BLaER1 treated with 17β-estradiol and CSF1 and Interleukin-3, amounts not matched to agents 10 nM and 100 nM (cell line): Measurements from ENCODE around the gene KCNH3.
A peak's percentile ranks its signal among the peaks of the same experiment; 100 is the strongest.

Experiments used
- H3K27ac ChIP-seq, 11 experiments: shearing (Covaris generic); formaldehyde crosslinking; 2 replicates each; pipeline ENCODE4 v1.8.1; 2022
- H3K27me3 ChIP-seq, 11 experiments: shearing (Covaris generic); formaldehyde crosslinking; 2 replicates each; pipeline ENCODE4 v1.8.1; 2022
- H3K36me3 ChIP-seq, 11 experiments: shearing (Covaris generic); formaldehyde crosslinking; 2 replicates each; pipeline ENCODE4 v1.8.1; 2022
- H3K4me1 ChIP-seq, 10 experiments: shearing (Covaris generic); formaldehyde crosslinking; 2 replicates each; pipeline ENCODE4 v1.8.1; 2022
- H3K4me2 ChIP-seq, 11 experiments: shearing (Covaris generic); formaldehyde crosslinking; 2 replicates each; pipeline ENCODE4 v1.8.1; 2022
- H3K4me3 ChIP-seq, 10 experiments: shearing (Covaris generic); formaldehyde crosslinking; 2 replicates each; pipeline ENCODE4 v1.8.1; 2022
- H3K9ac ChIP-seq, 11 experiments: shearing (Covaris generic); formaldehyde crosslinking; 2 replicates each; pipeline ENCODE4 v1.8.1; 2022
- H3K9me3 ChIP-seq, 11 experiments: shearing (Covaris generic); formaldehyde crosslinking; replicated peaks in 1 of 11; 2 replicates each; pipeline ENCODE4 v1.8.1; 2022
- H4K20me1 ChIP-seq, 11 experiments: shearing (Covaris generic); formaldehyde crosslinking; 2 replicates each; pipeline ENCODE4 v1.8.1; 2022
- Cebpa-rat ChIP-seq, 11 experiments: shearing (Covaris generic); IDR thresholded peaks; 2 replicates each; pipeline ENCODE4 v1.8.1; 2022

The KCNH3 gene

DNA sequence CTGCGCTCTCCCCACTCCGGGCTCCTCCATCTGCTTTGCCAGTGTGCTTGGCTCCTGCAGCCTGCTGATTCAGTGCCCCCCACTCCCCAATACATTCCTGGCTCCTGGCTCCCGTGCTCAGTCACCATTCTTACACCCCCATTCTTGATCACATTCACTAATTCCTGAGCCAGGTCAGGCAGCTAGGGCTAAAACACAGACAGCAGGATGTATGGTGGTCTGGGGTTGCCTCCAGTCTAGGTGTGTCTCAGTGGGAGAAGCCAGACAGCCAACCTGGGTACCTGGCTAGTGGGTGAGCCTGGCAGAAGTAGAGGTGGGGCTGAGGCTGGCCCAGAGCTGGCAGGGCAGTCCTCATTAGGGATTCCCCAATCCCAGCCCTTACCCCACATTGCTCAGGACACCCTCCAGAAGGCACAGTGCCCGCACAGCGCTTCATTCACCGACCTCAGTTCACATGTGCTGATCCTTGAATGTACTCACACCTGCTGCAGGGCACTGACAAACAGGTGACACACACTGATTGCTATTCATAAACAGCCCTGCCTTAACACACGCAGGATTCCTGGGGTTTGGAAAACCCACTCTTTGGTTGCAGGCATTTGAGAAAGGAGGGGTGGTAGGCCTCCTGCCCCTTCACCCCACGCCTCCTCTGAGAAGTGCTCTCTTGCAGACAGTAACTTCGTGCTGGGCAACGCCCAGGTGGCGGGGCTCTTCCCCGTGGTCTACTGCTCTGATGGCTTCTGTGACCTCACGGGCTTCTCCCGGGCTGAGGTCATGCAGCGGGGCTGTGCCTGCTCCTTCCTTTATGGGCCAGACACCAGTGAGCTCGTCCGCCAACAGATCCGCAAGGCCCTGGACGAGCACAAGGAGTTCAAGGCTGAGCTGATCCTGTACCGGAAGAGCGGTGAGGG is 1.7 kb downstream of the KCNH3 start:
- Histone ChIP-seq H3K27me3 (peaks cover 57 to 80% (median 67%) of the 10 kb centered on the region in 11 experiments), H4K20me1 (peaks cover 0 to 55% (median 38%) of the 10 kb centered on the region in 11 experiments; a peak in 18 of 22 replicates), H3K9ac (no peak overlapping the region), H3K9me3 (no peaks in the 10 kb centered on the region), H3K4me3 (0 out of 20 replicates have a peak overlapping the region, but pooled peaks of 2 of the 10 experiments have one; percentile 2 to 60), H3K27ac (no peak overlapping the region), H3K4me2 (peak overlapping the region in 9 of 11 experiments; percentile 13 to 100 (median 94); a peak in 12 of 22 replicates), H3K4me1 (peaks cover 24 to 53% (median 44%) of the 10 kb centered on the region in 10 experiments; a peak in 19 of 20 replicates), H3K36me3 (no peaks in the 10 kb centered on the region)
- no peak for TF ChIP-seq Cebpa-rat (IDR thresholded peaks at IDR 0.05)

DNA sequence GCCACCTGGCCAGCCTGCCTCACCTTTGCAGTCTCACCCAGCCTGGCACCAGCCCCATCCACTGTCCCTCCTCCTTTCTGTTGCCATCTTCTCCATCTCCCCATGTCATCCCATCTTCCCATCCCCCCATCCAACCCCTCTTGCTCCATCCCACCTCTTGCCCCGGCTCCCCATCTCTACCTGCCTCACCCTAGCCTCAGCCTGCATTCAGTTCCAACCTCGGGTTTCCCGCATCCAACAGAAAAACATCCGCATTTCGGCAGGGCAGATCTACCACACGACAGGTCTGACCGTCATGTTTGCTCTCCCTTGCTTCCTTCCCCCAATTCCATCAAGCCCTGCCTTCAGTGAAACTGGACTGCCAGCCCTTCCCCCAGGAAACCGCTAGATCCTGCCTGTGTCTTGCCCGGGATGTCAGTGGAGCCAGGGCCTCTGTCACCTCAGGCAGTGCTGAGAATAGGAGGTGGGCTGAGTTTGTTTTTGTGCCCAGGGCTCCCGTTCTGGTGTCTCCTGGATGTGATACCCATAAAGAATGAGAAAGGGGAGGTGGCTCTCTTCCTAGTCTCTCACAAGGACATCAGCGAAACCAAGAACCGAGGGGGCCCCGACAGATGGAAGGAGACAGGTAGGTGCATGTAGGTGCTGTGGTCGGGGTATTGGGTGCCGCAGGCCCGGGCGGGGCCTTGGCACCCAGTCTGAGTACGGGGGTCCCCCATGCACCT is 2.5 kb downstream of the KCNH3 start:
- no peak overlapping the region for H3K9ac ChIP-seq
- H3K4me3 ChIP-seq, result no peak overlapping the region
- H3K36me3 ChIP-seq, result no peaks in the 10 kb centered on the region
- H4K20me1 ChIP-seq, result peaks cover 0 to 47% (median 34%) of the 10 kb centered on the region in 11 experiments; a peak in 18 of 22 replicates
- H3K9me3 ChIP-seq, result no peaks in the 10 kb centered on the region
- H3K4me2 ChIP-seq, result no peak overlapping the region
- H3K27ac ChIP-seq, result no peak overlapping the region
- TF ChIP-seq Cebpa-rat (IDR thresholded peaks at IDR 0.05), result no peak
- H3K27me3 ChIP-seq, result peaks cover 49 to 72% (median 59%) of the 10 kb centered on the region in 11 experiments
- H3K4me1 ChIP-seq, result peaks cover 24 to 46% (median 39%) of the 10 kb centered on the region in 10 experiments; a peak in 19 of 20 replicates

DNA sequence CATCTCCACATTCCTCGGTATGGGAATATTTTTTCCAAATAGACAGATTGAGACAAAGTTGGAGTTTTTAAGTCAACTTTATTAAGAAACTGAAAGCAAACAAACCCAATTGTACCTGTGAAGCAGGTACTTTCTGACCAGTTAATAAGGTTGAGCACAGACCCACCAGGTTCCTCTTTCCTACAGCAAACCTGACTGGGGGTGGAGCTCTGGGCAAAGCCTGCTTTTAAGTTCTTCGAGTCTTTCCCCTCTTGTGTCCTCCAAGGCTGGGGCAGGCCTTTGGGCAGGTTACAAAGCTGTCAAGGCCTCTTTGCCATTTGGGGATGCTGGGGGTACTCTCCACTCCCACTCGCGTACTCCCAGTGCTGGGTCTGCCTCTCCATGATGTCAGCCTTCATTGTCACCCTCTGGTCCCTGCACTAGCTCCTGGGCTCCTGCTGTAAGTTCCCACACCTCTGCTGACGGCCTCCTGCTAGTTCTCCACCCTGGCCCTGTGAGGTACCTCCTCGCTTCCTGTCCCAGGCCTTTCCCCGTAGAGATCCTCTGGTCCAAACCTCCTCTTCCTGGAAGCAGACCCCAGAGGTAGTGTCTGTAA is 3.2 kb downstream of the KCNH3 start:
- peaks cover 22 to 39% (median 32%) of the 10 kb centered on the region in 10 experiments; a peak in 19 of 20 replicates for H3K4me1 ChIP-seq
- H4K20me1 ChIP-seq, result peaks cover 0 to 40% (median 30%) of the 10 kb centered on the region in 11 experiments; a peak in 17 of 22 replicates

DNA sequence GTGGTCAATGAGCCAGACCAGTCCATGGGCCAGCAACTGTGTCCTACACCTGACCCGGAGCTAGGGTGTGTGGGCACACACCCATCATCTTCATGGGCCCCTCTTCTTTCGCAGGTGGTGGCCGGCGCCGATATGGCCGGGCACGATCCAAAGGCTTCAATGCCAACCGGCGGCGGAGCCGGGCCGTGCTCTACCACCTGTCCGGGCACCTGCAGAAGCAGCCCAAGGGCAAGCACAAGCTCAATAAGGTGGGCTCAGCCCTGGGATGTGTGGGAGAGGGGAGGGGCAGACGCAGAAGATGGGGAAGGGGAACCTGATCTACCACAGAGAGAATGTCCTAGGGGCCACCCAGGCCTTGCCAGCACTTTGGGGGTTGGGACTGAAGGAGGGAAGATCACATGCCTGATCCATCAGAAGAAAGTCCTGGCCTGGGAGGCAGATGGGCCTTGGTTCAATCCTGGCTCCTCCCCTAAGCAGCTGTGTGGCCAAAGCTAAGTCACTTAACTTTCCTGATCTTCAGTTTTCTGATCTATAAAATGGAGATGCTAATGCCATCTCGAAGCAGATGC is 3.8 kb downstream of the KCNH3 start:
- H3K9ac ChIP-seq, result no peak overlapping the region
- H3K27ac ChIP-seq, result no peak overlapping the region
- no peaks in the 10 kb centered on the region for H3K9me3 ChIP-seq
- no peak overlapping the region for H3K4me3 ChIP-seq
- H3K27me3 ChIP-seq, result peaks cover 42 to 72% (median 54%) of the 10 kb centered on the region in 11 experiments
- peaks cover 0 to 38% (median 23%) of the 10 kb centered on the region in 11 experiments; a peak in 17 of 22 replicates for H4K20me1 ChIP-seq
- TF ChIP-seq Cebpa-rat (IDR thresholded peaks at IDR 0.05), result no peak
- peak overlapping the region in 4 of 11 experiments; percentile 4 to 44 (median 24); a peak in 4 of 22 replicates for H3K4me2 ChIP-seq
- no peaks in the 10 kb centered on the region for H3K36me3 ChIP-seq
- peaks cover 16 to 33% (median 27%) of the 10 kb centered on the region in 10 experiments; a peak in 18 of 20 replicates for H3K4me1 ChIP-seq

More for the DNA sequence above, 3.2 kb downstream of the KCNH3 start:
- H3K4me3 ChIP-seq, result no peak overlapping the region
- no peaks in the 10 kb centered on the region for H3K9me3 ChIP-seq
- H3K36me3 ChIP-seq, result no peaks in the 10 kb centered on the region
- H3K27me3 ChIP-seq, result peaks cover 42 to 72% (median 54%) of the 10 kb centered on the region in 11 experiments
- no peak overlapping the region for H3K4me2 ChIP-seq
- no peak for TF ChIP-seq Cebpa-rat (IDR thresholded peaks at IDR 0.05)
- H3K27ac ChIP-seq, result no peak overlapping the region
- no peak overlapping the region for H3K9ac ChIP-seq

DNA sequence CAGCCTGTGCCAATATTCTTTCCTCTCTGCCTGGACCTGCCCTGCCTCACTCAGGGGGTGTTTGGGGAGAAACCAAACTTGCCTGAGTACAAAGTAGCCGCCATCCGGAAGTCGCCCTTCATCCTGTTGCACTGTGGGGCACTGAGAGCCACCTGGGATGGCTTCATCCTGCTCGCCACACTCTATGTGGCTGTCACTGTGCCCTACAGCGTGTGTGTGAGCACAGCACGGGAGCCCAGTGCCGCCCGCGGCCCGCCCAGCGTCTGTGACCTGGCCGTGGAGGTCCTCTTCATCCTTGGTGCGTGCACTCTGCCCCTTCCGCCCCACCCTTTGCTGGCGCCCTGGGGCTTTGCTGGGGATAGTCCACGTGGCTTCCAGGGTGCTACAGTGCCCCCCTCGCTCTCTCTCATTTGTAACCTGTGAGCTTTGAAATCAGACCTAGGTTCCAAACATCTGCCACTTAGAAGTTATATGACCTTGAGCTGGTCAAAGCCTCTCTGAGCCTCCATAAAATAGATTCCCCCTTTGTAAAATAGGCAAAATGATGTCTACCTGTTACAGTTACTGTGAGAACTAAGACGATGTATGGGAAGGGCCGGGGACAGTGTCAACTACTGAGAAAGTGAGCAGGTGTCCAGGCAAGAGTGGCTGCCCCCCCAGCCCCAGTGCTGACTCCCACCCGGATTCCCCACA is 4.5 kb downstream of the KCNH3 start:
- peaks cover 0 to 33% (median 17%) of the 10 kb centered on the region in 11 experiments; a peak in 17 of 22 replicates for H4K20me1 ChIP-seq
- H3K27ac ChIP-seq, result no peak overlapping the region
- H3K36me3 ChIP-seq, result no peaks in the 10 kb centered on the region
- peak overlapping the region in 6 of 11 experiments; percentile 4 to 44 (median 24); a peak in 7 of 22 replicates for H3K4me2 ChIP-seq
- H3K4me1 ChIP-seq, result peaks cover 9 to 26% (median 20%) of the 10 kb centered on the region in 10 experiments; a peak in 18 of 20 replicates
- no peaks in the 10 kb centered on the region for H3K9me3 ChIP-seq
- no peak overlapping the region for H3K4me3 ChIP-seq
- no peak for TF ChIP-seq Cebpa-rat (IDR thresholded peaks at IDR 0.05)
- peaks cover 42 to 72% (median 54%) of the 10 kb centered on the region in 11 experiments for H3K27me3 ChIP-seq
- no peak overlapping the region for H3K9ac ChIP-seq

DNA sequence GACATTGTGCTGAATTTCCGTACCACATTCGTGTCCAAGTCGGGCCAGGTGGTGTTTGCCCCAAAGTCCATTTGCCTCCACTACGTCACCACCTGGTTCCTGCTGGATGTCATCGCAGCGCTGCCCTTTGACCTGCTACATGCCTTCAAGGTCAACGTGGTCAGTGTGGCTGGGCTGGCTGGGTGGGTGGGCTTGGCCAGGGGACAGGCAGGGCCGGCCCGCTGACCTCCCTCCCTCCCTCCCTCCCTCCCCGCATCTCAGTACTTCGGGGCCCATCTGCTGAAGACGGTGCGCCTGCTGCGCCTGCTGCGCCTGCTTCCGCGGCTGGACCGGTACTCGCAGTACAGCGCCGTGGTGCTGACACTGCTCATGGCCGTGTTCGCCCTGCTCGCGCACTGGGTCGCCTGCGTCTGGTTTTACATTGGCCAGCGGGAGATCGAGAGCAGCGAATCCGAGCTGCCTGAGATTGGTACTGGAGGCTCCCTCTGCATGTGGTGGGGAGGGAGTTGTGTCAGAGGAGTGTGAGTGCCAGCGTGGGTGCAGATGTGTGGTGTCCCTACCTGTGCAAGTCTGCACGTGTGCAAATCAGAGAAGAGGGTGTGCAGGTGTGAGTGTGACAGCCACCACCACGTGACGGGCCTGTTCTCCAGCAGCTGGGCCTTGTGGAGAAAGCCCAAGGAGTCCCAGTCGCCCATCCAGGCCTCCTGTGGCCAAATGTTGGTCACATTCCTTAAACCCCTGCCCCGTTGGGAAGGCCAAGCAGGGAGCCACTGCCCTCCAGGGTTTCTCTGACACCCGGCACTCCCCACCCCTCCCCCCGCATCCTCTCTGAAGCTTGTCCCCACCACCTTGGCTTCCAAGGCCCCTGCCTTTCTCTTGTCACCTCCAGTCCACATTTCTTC is 5.3 kb downstream of the KCNH3 start:
- Histone ChIP-seq H3K9ac (no peak overlapping the region), H3K36me3 (no peaks in the 10 kb centered on the region), H3K4me1 (peaks cover 15 to 31% (median 24%) of the 10 kb centered on the region in 10 experiments; a peak in 19 of 20 replicates), H3K4me2 (no peak overlapping the region), H3K27me3 (peaks cover 42 to 72% (median 54%) of the 10 kb centered on the region in 11 experiments), H3K27ac (no peak overlapping the region), H4K20me1 (peaks cover 0 to 30% (median 14%) of the 10 kb centered on the region in 11 experiments; a peak in 17 of 22 replicates), H3K9me3 (no peaks in the 10 kb centered on the region), H3K4me3 (no peak overlapping the region)
- no peak for TF ChIP-seq Cebpa-rat (IDR thresholded peaks at IDR 0.05)

DNA sequence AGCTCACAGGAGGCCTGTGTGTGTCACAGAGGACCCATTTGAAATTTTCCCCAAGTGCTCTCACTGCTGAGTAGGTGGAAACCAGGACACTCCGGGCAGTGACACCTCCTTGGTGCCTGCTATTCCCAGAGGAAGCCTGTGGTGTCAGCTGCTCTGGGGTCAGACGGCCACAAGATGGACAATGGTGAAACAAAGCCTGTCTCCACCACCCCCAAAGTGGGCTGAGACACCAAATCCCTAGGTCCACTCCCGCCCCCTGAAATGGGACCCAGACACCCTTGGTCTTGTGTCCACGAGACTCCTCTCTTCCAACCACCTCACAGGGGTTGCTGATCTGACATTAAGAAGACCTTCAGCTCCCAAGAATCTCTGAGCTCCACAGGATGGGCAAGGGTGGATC is 7.0 kb downstream of the KCNH3 start:
- Histone ChIP-seq H3K4me3 (no peak overlapping the region), H3K4me2 (no peak overlapping the region), H4K20me1 (peaks cover 0 to 13% (median 0%) of the 10 kb centered on the region in 11 experiments; a peak in 5 of 22 replicates), H3K36me3 (no peaks in the 10 kb centered on the region), H3K9ac (no peak overlapping the region), H3K4me1 (peaks cover 10 to 26% (median 17%) of the 10 kb centered on the region in 10 experiments; a peak in 19 of 20 replicates), H3K9me3 (no peaks in the 10 kb centered on the region), H3K27ac (no peak overlapping the region), H3K27me3 (peaks cover 32 to 70% (median 52%) of the 10 kb centered on the region in 11 experiments)
- no peak for TF ChIP-seq Cebpa-rat (IDR thresholded peaks at IDR 0.05)
